GM12878 (cell line): Measurements from ENCODE around the gene VSTM2L. TPM values are rescaled to one million over a fixed set of nuclear protein-coding genes. Genes with fewer than 3 reads are reported as not detected.

Source experiments
- ATAC-seq: fragments of 200-7000 bp; cut with Tn5 transposase; 3 replicates; pipeline ENCODE4 v1.9.1; 2020; ENCODE audit warnings: mild to moderate bottlenecking, moderate library complexity
- BruUV-seq: library from RNA; stranded (reverse); fragments of 400-500 nt; replicated peaks from 2 replicates; lab custom pipeline; 2021; lab: Mats Ljungman, UMichigan
- CTCF ChIA-PET: fragments of 300-600 bp; sonication (Branson Sonifier 250); formaldehyde crosslinking; extraction: SDS; loops from one replicate; lab custom pipeline; 2021; ENCODE audit warnings: inconsistent platforms; lab: Yijun Ruan, JAX
- POLR2A ChIA-PET: fragments of 350-600 bp; formaldehyde crosslinking; extraction: SDS; loops from one replicate; lab custom pipeline; 2021; ENCODE audit warnings: inconsistent platforms; lab: Charles Lee
- RAD21 ChIA-PET: fragments of 300-600 bp; sonication (Branson Sonifier 250); formaldehyde crosslinking; loops from one replicate; lab custom pipeline; 2023; ENCODE audit warnings: antibody characterized with exemption; ENCODE audit not compliant: unreplicated experiment; lab: Charles Lee
- SMC1A ChIA-PET: fragments of 300-600 bp; sonication (Branson Sonifier 250); formaldehyde crosslinking; loops from one replicate; lab custom pipeline; 2023; ENCODE audit not compliant: unreplicated experiment, uncharacterized antibody; lab: Charles Lee
- DNase-seq: peaks from one replicate; pipeline ENCODE4 v3.0.0-alpha.2; 2011; ENCODE audit warnings: low read depth, low spot score
- FAIRE-seq: peaks from 3 replicates; lab custom pipeline; 2011; peaks lifted over from hg19 to GRCh38; lab: Jason Lieb, UNC
- H2AFZ ChIP-seq: 2 replicates; pipeline ENCODE4 v1.6.0; 2011; ENCODE audit warnings: low read depth, low read length, control low read depth; ENCODE audit not compliant: control insufficient read depth
- H3K27ac ChIP-seq: 2 replicates; pipeline ENCODE4 v1.5.1; 2011; ENCODE audit warnings: control low read depth; ENCODE audit not compliant: control insufficient read depth, insufficient read depth
- H3K27me3 ChIP-seq, 2 experiments: replicated peaks in 1 of 2; 2 replicates each; pipeline versions ENCODE4 v1.6.0 to v1.6.1; 2011; ENCODE audit warnings: low read length in 1 of 2; ENCODE audit not compliant: control insufficient read depth in 2 of 2, insufficient read depth in 2 of 2
- H3K36me3 ChIP-seq, 2 experiments: 2 replicates each; pipeline ENCODE4 v1.5.1; 2011; ENCODE audit warnings: low read length in 1 of 2; ENCODE audit not compliant: control insufficient read depth in 2 of 2, insufficient read depth in 2 of 2
- H3K4me1 ChIP-seq: 2 replicates; pipeline ENCODE4 v1.6.1; 2011; ENCODE audit warnings: mild to moderate bottlenecking, low read length, moderate library complexity, mixed read lengths; ENCODE audit not compliant: control insufficient read depth, insufficient read depth
- H3K4me2 ChIP-seq: 2 replicates; pipeline ENCODE4 v1.6.0; 2011; ENCODE audit warnings: control low read depth; ENCODE audit not compliant: control insufficient read depth, insufficient read depth
- H3K4me3 ChIP-seq: fragments of 200-600 bp; sonication (generic); 2 replicates; pipeline ENCODE4 v1.5.1; 2016
- H3K79me2 ChIP-seq: 2 replicates; pipeline ENCODE4 v1.6.0; 2011; ENCODE audit warnings: low read length; ENCODE audit not compliant: control insufficient read depth, insufficient read depth
- H3K9ac ChIP-seq: 2 replicates; pipeline ENCODE4 v1.8.0; 2011; ENCODE audit warnings: low read length, control low read depth, mixed read lengths; ENCODE audit not compliant: control insufficient read depth, insufficient read depth
- H3K9me3 ChIP-seq: replicated peaks from 3 replicates; pipeline ENCODE4 v1.5.1; 2011; ENCODE audit warnings: mild to moderate bottlenecking, low read length; ENCODE audit not compliant: control insufficient read depth, insufficient read depth
- H4K20me1 ChIP-seq: 2 replicates; pipeline ENCODE4 v1.6.0; 2011; ENCODE audit not compliant: control insufficient read depth, insufficient read depth
- ASH2L ChIP-seq: fragments of 300-600, 200-600 bp; sonication (generic); IDR thresholded peaks from 2 replicates; pipeline ENCODE4 v1.6.1; 2017; ENCODE audit warnings: low read depth, mild to moderate bottlenecking, borderline replicate concordance
- EZH2 ChIP-seq: IDR thresholded peaks from 2 replicates; pipeline ENCODE4 v1.6.1; 2012; ENCODE audit warnings: low read depth, mild to moderate bottlenecking, control low read depth, inconsistent platforms, low read length, borderline replicate concordance; ENCODE audit not compliant: control insufficient read depth
- GATAD2B ChIP-seq: fragments of 450-650 bp; conservative IDR thresholded peaks from 2 replicates; pipeline ENCODE4 v1.6.1; 2017; ENCODE audit warnings: low read depth, mild to moderate bottlenecking, moderate library complexity
- JUND ChIP-seq: IDR thresholded peaks from 2 replicates; pipeline ENCODE4 v1.6.1; 2012; ENCODE audit warnings: low read depth, mild to moderate bottlenecking, low read length, improper control_type of control experiment, moderate library complexity
- KDM1A ChIP-seq: fragments of 200-600 bp; sonication (generic); IDR thresholded peaks from 2 replicates; pipeline ENCODE4 v1.6.1; 2016; ENCODE audit warnings: borderline replicate concordance
- POU2F2 ChIP-seq: IDR thresholded peaks from 3 replicates; pipeline ENCODE4 v1.6.1; 2011; ENCODE audit warnings: low read depth, mild to moderate bottlenecking, low read length, borderline replicate concordance
- RB1 ChIP-seq: fragments of 450-650 bp; formaldehyde crosslinking; IDR thresholded peaks from 2 replicates; pipeline ENCODE4 v1.6.1; 2017; ENCODE audit warnings: mild to moderate bottlenecking, borderline replicate concordance
- RELA ChIP-seq: fragments of 450-650 bp; IDR thresholded peaks from 2 replicates; pipeline ENCODE4 v1.8.0; 2014; ENCODE audit warnings: borderline replicate concordance; ENCODE audit not compliant: partially characterized antibody
- SRF ChIP-seq, 2 experiments: IDR thresholded peaks; 2 replicates each; pipeline ENCODE4 v1.6.1; 2011; ENCODE audit warnings: low read depth in 2 of 2, low read length in 2 of 2, mild to moderate bottlenecking in 1 of 2, moderate library complexity in 1 of 2
- WGBS: methylation state at CpG from one replicate; pipeline ENCODE4 v1.1.6; 2016; ENCODE audit warnings: low lambda C conversion rate; ENCODE audit not compliant: insufficient replicate concordance, insufficient coverage; ENCODE audit errors: missing lambda C conversion rate; 5-methylcytosine and 5-hydroxymethylcytosine counted together
- in situ Hi-C: fragments of 300-500 bp; cut with MboI; formaldehyde crosslinking; loops from 9 replicates; pipeline ENCODE4 v1.14.3; 2018; ENCODE audit warnings: mixed read lengths
- intact Hi-C: fragments of 100-400 bp; cut with micrococcal nuclease; formaldehyde crosslinking; loops from one replicate; pipeline ENCODE4 v1.14.2; 2022; ENCODE audit not compliant: unreplicated experiment
- polyA plus RNA-seq, 11 experiments: library from polyadenylated mRNA; depleted of rRNA in 4 of 11; unstranded in 6 of 11; stranded (reverse) in 5 of 11; fragments of >200 nt; fragmentation: Nextera tagmentation in 4 of 11; fragmentation: Illumina TruSeq in 1 of 11; extraction: Ambion mirVana in 4 of 11; extraction: Trizol in 1 of 11; gene quantifications; 1 replicate in 1 of 11; 2 replicates in 10 of 11; pipeline versions ENCODE4 v1.2.1 to v1.2.3, GENCODE V29; 2011 to 2016; ENCODE audit warnings: inconsistent platforms in 2 of 11, missing spikeins in 2 of 11, low read depth in 1 of 11
- total RNA-seq, 4 experiments: library from RNA; depleted of rRNA in 3 of 4; stranded (reverse); fragments of >200 nt in 3 of 4; fragmentation: Illumina TruSeq in 1 of 4; extraction: Trizol in 1 of 4; gene quantifications; 2 replicates each; pipeline versions ENCODE4 v1.2.1 to v1.2.3, GENCODE V29; 2013 to 2021
- TF ChIP-seq, protein P1 (sequence below): IDR thresholded peaks from 2 replicates; pipeline ENCODE4 v1.6.1; 2011; ENCODE audit warnings: borderline replicate concordance, low read depth, mild to moderate bottlenecking, moderate library complexity, mixed read lengths, low read length; ENCODE audit not compliant: insufficient read depth; ENCODE audit errors: extremely low read length
- TF ChIP-seq, protein P2 (sequence below): fragments of 450-650 bp; formaldehyde crosslinking; IDR thresholded peaks from 2 replicates; pipeline ENCODE4 v1.4.0; 2020; ENCODE audit warnings: mild to moderate bottlenecking, moderate library complexity

The VSTM2L gene
- total and polyA plus RNA-seq, 10 of the 15 experiments (the other 5 are each of a cell fraction or from before 2014, with no cell fraction given): 0.05 to 1.5 (median 0.63) TPM; not detected in 2

DNA sequence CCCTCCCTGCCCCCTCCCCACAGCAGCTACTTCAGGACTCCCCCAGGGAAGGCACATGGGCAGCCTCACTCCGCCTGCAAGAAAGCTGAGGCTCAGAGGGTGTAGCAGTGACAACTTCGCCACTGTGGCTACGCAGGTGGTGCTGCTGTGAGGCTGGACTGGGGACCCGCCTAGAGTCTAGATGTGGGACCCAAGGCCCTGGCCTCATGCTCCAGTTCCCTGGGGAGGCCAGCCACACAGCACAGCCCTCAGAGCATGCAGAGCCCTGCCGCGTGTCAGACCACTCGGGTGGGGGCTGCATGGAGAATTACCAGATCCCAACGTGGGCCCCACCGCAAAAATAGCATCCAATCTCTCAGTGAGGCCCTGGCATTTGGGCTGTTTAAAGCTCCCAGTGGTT, 30.8 kb upstream of the VSTM2L start:
- ATAC-seq (no peak), FAIRE-seq (no peak), DNase-seq (no peak)
- intact Hi-C loops (no loop called here), in situ Hi-C loops (no loop called here)
- H3K9me3 ChIP-seq: no peaks in the 10 kb centered on the region
- no peak overlapping the region for H2AFZ ChIP-seq
- H3K4me3 ChIP-seq: no peak overlapping the region
- RAD21 ChIA-PET: no interaction called here
- H3K27me3 ChIP-seq: no peaks in the 10 kb centered on the region
- peaks cover 3 to 10% of the 10 kb centered on the region in 2 experiments; a peak in 3 of 4 replicates for H3K36me3 ChIP-seq
- no TSS peak for BruUV-seq
- CTCF ChIA-PET: no interaction called here
- no peak overlapping the region for H3K27ac ChIP-seq
- no peak overlapping the region for H3K9ac ChIP-seq
- TF ChIP-seq KDM1A (no peak), POU2F2 (no peak), ASH2L (no peak), JUND (no peak), EZH2 (no peak), GATAD2B (no peak), SRF (IDR thresholded peaks at IDR 0.05; ENCODE audit: low read depth in 2 of 2, low read length in 2 of 2) (no peak), RELA (no peak), RB1 (no peak)
- TF ChIP-seq, protein P1, sequence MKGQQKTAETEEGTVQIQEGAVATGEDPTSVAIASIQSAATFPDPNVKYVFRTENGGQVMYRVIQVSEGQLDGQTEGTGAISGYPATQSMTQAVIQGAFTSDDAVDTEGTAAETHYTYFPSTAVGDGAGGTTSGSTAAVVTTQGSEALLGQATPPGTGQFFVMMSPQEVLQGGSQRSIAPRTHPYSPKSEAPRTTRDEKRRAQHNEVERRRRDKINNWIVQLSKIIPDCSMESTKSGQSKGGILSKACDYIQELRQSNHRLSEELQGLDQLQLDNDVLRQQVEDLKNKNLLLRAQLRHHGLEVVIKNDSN: no peak
- TF ChIP-seq, protein P2, sequence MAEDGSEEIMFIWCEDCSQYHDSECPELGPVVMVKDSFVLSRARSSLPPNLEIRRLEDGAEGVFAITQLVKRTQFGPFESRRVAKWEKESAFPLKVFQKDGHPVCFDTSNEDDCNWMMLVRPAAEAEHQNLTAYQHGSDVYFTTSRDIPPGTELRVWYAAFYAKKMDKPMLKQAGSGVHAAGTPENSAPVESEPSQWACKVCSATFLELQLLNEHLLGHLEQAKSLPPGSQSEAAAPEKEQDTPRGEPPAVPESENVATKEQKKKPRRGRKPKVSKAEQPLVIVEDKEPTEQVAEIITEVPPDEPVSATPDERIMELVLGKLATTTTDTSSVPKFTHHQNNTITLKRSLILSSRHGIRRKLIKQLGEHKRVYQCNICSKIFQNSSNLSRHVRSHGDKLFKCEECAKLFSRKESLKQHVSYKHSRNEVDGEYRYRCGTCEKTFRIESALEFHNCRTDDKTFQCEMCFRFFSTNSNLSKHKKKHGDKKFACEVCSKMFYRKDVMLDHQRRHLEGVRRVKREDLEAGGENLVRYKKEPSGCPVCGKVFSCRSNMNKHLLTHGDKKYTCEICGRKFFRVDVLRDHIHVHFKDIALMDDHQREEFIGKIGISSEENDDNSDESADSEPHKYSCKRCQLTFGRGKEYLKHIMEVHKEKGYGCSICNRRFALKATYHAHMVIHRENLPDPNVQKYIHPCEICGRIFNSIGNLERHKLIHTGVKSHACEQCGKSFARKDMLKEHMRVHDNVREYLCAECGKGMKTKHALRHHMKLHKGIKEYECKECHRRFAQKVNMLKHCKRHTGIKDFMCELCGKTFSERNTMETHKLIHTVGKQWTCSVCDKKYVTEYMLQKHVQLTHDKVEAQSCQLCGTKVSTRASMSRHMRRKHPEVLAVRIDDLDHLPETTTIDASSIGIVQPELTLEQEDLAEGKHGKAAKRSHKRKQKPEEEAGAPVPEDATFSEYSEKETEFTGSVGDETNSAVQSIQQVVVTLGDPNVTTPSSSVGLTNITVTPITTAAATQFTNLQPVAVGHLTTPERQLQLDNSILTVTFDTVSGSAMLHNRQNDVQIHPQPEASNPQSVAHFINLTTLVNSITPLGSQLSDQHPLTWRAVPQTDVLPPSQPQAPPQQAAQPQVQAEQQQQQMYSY (CRISPR knock-in tag): no peak
- POLR2A ChIA-PET: no interaction called here
- WGBS: 89% methylated on average over 9 of the region's 9 CpGs
- no peak overlapping the region for H3K4me2 ChIP-seq
- no peaks in the 10 kb centered on the region for H3K4me1 ChIP-seq
- no peaks in the 10 kb centered on the region for H3K79me2 ChIP-seq
- SMC1A ChIA-PET: no interaction called here
- no peaks in the 10 kb centered on the region for H4K20me1 ChIP-seq
